Germinal center (tissue), 1 donor: ENCODE results near the gene OSGIN1.

Experiments used
- DNase-seq: peaks from one replicate; pipeline ENCODE4 v3.0.0; 2012; ENCODE audit warnings: mixed read lengths, low spot score

The OSGIN1 gene

GRCh38 chr16:83952940-83953795, at the start of gene OSGIN1:
Gene OSGIN1, plus strand, starts transcription at chr16:83953240. Its CDS starts 4,432 bp downstream, at chr16:83957672.
- DNase-seq: peak; percentile 21

DNA sequence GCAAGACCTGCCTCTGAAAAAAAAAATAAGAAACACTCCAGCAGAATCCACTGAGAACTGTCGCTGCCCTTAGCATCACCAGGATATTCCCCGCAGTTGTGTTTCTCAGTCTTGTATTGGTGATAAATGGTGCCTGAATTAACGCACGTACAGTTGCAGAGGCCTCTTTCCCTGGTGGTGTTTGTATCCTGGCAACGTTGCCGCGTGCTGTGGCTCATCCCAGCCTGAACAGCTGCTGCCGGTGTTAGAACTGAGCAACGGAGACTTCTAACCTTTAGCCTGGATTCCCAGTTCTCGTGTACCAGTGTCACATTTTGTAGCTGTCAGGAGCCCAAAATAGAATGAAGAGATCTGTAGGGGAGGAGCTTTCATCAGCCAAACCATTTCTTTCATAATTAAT, 49.3 kb upstream of the OSGIN1 start:
- DNase-seq: no peak

DNA sequence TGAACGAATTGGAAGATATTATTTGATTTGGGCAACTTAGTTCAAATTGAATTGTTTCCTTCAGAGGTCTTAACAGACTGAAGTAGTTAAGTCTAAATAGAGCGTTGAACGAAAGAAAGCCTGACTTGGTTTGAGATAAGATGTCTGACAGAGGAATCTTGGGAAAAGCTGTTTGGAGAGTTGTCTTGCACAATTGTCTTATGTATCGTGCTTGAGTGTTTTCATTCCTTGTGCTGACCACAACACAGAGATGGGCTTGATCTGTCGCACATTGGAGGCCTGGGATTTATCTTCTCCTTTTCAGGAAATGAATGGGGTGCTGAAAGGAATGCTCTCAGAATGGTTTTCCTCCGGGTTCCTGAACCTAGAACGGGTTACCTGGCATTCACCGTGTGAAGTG, 46.4 kb upstream of the OSGIN1 start:
- DNase-seq: no peak

DNA sequence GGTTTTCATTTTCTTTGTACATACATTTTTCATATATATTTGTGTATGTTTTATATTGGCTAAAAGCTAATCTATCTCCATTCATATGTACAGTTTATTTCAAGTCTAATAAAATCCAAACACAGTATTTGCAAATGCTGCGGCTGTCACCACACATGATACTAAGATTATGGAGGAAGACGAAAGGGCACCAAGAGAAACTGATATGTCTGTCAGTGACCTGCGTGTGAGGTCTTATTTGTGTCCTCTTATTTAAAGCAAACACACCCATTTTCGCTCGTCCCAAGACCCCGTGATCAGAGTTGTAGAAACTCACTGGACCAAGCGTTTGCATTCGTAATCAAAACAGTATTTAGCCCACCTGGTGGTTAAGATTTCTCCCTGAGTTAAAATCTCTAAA, 45.9 kb upstream of the OSGIN1 start:
- DNase-seq: no peak

- DNase-seq: no peak
These were observed 45.3 kb upstream of the OSGIN1 start for GRCh38 chr16:83907631-83908250.

DNA sequence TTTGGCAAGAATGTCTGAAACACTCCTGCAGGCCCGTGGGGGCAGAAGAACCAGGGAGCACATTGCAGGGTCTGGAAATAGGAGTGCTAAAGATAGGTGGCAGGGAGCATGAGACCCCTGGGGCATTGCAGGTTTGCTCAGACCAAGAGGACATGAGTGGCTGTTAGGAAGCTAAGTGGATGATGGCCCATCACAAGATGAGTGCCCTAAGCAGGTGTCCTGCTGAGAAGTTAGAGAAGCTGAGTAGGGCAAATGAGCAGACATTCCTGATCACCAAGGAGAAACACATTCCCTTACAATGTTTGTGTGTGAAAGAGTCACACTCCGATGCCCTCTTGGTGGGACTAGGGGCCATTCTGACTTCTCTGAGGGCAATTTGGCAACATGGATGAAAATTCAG, 44.2 kb upstream of the OSGIN1 start:
- no peak for DNase-seq

GRCh38 chr16:83911290-83911689, 41.8 kb upstream of the OSGIN1 start:
- no peak for DNase-seq

DNA sequence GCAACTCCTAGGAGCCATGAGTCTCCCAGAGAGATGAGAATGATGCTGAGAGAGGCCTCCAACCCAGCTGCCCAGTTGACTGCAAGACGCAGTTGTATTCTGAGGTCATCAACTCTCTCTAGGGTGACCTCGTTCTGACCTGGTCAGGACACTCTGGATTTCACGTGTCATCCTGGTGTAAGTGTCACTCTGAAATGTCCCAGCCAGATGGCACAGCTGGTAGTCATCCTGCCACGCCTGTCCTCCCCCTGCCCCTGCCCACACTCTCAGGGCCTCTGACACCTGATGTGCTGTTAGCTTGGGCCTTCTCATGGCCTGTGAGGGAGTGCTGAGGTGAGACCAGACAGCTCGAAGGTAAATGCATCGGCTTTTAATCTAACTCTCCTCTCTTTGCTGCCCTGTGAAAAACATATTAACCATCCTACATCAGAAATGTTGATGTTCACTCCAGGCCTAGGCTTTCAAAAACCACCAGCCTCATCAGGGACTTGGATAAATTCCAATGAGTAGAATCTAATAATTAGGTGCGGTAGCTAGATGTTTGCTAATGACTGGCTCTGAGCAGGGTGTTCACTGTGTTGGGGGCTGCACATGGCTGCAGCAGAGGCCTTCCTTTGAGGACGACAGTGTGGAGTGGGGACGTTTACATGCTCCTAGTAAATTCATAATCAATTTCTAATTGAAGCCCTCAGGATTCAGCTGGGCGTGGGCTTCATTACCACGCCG, 40.4 kb upstream of the OSGIN1 start:
- no peak for DNase-seq

DNA sequence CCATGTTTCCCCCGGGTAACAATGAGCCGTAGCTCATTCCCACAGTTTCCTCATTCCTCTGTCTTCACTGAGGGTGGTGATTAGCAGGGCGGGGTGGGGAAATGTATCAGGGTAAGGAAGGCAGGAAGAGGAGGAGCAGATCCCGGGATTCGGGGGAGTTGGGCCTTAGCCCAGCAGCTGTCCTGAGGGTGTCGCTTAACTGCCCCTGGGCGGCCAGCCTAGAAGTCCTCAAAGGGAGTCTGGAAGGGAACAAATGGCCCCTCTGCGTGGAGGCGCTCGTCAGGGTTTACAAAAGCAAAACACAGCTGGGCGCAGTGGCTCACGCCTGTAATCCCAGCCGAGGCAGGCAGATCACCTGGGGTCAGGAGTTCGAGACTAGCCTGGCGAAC, 39.8 kb upstream of the OSGIN1 start:
- DNase-seq: no peak

DNA sequence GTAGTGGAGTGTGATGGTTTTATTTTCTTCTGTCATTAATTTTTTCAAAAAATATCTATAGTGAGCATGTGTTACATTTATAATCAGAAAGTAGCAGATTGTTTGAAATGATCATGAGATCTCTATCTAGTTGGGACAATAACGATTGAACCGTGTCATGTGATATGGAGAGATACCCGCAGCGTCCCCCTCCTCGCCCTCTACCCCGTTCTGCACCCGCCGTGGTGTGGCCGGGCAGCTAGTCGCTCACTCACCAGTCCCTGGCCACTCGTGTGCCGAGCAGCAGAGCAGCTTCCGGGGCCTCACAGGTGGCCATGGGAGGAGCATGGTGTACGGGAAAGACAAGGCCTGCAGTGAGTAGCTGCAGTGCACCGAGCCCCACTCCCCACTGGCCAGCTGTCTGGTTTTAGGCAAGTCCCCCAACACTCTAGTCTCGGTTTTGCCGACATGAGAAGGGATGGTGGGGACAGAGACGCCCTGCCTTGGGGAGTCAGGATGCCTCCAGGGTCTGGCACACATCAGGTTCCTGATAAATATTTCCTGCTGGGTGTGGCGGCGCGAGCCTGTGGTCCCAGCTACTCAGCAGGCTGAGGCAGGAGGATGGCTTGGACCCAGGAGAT, 38.8 kb upstream of the OSGIN1 start:
- no peak for DNase-seq

- DNase-seq: no peak
These were observed 38.0 kb upstream of the OSGIN1 start for GRCh38 chr16:83915081-83915480.

GRCh38 chr16:83915491-83915890, 37.5 kb upstream of the OSGIN1 start:
- no peak for DNase-seq

DNA sequence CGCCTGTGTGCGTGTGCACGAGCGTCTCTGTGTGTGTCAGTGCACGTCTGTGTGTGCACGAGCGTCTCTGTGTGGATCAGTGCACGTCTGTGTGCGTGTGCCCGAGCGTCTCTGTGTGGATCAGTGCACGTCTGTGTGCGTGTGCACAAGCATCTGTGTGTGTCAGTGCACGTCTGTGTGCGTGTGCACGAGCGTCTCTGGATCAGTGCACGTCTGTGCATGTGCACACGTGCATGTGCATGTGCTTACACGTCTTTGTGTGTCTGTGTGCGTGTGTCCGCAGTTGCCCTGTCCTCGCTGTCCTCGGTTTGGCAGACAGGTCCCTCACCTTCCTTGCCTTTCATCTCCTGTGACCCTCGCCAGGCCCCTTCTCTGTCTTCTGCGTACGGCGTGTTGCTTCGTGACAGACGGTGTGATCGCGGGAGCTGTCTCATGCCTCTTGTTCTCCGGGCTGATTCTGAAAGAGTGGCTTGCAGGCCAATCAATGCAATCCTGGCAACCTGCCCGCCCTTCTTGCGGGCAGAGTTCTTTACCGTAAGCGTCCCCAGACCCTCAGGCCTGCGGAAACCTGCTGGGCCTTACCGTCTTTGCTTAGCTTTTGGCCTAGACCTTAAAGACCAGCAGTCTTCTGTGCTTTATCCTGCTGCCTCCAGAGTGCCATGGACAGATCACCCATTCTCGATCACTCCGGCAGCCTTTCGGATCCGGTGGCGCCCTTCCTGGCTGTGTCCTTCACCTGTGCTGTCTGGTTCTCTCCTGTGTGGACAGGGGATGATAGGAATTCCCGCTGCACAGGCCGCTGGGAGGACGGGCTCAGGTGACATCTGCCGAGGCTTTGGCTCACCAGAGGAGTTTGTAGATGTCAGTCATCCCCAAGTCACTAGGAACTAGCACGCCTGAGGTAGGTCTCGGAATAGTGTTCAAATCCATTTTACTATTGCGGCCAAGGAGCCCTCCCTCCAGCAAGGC, 35.6 kb upstream of the OSGIN1 start:
- no peak for DNase-seq

DNA sequence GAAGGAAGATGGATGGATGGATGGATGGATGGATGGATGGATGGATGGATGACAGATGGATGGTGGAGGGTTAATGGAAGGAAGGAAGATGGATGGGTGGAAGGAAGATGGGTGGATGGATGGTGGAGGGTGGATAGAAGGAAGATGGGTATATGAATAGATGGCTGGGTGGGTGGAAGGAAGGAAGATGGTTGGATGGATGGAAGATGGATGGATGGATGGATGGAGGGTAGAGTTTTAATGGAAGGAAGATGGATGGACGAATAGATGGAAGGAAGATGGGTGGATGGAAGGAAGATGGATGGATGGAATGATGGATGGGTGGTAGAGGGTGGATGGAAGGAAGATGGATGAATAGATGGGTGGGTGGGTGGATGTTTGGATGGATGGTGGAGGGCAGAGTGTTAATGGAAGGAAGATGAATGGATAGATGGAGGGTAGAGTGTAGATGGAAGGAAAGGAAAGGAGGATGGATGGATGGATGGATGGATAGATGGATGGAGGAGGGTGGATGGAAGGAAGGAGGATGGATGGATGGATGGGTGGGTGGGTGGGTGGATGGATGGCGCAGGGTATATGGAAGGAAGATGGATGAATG, 32.0 kb upstream of the OSGIN1 start:
- no peak for DNase-seq

DNA sequence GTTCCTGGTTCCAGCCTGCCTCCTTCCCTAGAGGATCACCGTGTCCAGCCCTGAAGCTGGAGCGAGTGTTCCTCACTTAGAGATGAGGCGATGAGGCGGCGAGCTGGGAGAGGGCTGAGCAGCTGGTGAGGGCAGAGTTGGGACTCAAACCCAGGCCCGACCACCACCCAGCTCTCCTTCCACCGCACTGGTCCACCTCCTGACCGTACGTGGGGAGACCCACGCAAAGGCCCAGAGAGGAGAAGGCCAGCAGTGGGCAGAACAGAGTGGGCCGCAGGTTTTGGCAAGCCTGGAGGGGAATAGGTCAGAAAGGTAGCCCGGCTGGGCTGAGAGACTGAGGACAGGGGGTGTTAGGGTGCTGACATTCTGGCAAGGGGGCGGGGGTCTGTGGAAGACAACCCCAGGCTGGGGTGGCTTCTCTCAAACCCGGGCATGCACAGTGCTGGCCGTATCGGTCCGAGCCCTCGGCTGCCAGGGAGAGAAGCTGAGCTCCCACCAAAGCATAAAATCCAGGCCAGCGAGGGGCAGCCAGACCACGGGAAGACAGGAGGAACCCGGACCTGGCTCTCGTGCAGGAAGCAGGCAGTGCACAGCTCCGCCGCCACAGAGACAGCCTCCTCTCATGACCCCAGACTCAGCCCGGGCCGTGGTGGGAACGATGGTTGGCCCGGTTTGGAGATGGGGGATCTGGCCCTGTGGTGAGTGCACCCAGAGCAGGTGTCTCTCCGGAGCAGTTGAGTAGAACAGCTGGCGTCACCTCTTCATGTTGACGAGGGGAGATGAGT, 29.3 kb upstream of the OSGIN1 start:
- DNase-seq: no peak

- no peak for DNase-seq
These were observed 28.4 kb upstream of the OSGIN1 start for GRCh38 chr16:83924686-83925085.

DNA sequence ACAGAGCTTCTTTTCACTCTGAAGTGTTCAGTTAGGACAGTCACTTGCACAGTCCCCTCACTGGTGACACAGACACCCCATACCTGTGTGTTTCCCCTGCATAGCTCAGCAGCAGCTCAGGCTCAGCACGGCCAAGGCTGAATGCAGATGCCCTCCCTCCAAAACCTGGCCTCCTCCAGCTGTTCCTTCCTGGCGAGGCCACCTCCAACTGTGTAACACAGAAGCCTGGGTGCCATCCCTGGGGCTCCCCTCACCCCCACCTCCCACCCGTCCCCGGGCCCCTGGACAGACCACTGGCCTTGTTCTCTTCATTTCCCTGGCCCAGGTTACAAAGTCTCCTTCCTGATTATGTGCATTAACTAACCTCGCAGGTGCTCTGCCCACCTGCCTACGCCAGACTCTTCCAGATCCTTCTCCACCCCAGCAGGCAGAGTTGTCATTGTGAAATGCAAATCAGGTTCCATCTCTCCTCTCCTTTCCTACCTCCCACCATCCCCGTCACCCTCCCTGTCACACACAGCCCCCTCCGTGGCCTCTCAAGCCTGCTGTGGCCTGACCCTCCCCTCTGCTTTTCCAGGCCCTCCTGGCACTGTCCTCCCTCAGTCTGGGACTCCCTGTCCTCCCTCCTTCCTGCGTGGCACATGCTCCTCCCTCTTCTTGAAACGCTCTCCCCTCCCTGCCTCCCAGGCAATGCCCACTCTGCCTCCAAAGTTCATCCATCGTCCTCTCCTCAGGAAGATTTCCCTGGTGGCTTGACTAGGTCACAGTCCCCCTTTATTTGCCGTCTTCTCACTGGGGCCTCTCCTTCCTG, 27.7 kb upstream of the OSGIN1 start:
- no peak for DNase-seq

DNA sequence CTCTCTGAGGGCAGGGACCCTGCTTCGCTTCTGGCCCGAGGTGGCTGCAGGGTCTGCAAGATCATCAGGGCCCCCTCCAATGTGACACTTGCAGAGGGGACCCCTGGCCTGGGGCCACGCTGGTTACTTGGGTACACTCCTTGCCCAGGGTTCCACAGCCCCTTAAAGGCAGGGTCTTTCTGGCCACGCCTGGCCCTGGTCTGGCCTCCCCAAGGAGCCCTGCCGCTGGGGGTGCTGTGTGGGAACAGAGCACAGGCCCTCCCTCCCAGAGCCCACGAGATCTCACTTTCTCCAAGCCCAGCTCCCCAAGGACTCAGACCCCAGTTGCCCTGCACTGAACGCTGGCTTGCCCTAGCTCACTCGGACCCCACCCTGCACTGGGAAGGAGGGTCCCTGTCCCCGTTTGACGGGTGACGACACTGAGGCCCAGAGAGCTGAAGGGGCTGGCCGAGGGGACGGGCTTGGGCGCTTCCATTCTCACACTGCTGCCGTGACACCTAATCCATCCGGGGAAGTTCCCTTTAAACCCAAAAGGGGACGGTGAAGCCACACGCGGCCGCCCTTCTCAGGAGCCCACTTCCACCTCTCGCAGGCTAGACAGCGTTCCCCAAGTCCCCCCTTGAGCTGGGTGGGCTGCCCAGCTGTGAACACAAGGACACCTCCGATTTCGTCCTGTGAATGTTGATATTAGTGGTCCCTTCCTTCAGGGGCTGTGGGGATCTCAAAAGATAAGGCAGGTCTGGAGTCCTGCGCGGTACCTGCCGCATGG, 26.9 kb upstream of the OSGIN1 start:
- DNase-seq: no peak
